Measurements from ENCODE around the gene F13A1.

Gene F13A1

DNA sequence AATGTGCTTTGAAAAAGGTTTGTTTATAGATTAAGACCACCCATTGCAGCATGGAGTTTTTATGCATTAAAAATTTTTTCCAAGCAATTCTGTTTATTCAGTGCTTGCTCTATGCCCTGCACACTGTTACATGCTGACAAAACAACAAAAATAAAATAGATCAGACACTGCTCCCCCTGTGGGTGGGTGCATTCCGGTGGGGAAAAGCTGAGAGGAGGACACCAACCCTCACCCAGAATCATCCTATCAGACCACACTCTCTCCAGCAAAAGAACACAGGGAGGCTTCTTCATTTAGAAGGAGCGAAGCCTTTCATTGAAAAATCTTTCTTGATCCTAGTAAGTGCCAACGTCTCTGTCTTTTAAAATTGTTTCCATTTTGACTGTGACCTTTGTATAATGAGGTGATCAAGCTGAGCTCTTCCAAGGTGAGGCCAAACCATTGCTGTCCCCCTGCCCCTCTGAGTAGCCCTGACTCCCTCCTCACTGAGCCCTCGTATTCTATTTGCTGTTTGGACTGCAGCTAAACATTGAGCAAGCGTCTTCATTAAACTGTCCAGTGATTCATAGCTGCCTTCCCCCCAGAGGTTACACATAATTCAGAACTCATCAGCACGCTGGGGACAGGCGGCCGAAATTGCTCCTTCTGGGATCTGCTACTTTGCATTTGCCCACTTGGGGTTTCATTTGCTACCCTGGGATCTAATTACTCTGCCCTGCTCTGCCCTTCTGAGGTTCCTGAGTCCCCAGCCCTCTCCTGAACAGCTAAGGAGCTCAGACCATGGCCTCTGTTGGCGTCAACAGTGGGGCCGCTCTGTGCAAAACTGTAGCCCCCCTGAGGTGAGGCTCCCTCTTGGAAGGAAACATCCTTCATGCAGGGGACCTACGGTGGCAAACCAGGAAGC lies 102.4 kb downstream of the F13A1 start:
- Histone ChIP-seq H3K36me3 (ENCODE audit: control insufficient read depth in 2 of 2, insufficient read depth in 1 of 2, low read length in 2 of 2) (no peaks in the 10 kb centered on the region), H3K4me1 (ENCODE audit: control insufficient read depth, insufficient read depth, low read length) (no peaks in the 10 kb centered on the region), H3K9me3 (ENCODE audit: control insufficient read depth, insufficient read depth, low read depth, low read length) (no peaks in the 10 kb centered on the region), H3K27ac (ENCODE audit: extremely low read depth, low read depth, low read length) (no peak overlapping the region), H3K4me3 (ENCODE audit: low read depth, low read length) (no peak overlapping the region)
- ChIA-PET POLR2A (no interaction called here), CTCF (interaction anchor here (0.9 kb wide), 1 partner anchor 31 kb away, joined by 4 read pairs; no protein-coding TSS in a partner anchor)
- no peak for TF ChIP-seq ZNF645 (tag by site-specific recombination; IDR thresholded peaks at IDR 0.05)
- no peak for TF ChIP-seq ZNF549 (tag by site-specific recombination; IDR thresholded peaks at IDR 0.05)
- no peak for TF ChIP-seq ZNF335 (tag by site-specific recombination; conservative IDR thresholded peaks at IDR 0.05)
- TF ChIP-seq KLF9 (tag by site-specific recombination; IDR thresholded peaks at IDR 0.05; ENCODE audit: low read depth): no peak
- TF ChIP-seq ZNF692 (tag by site-specific recombination; IDR thresholded peaks at IDR 0.05): no peak
- no peak for TF ChIP-seq ZNF223 (tag by site-specific recombination; IDR thresholded peaks at IDR 0.05)
- no peak for TF ChIP-seq HOXD13 (CRISPR knock-in tag; IDR thresholded peaks at IDR 0.05; ENCODE audit: borderline replicate concordance)
- no peak for TF ChIP-seq ZNF521 (tag by site-specific recombination; IDR thresholded peaks at IDR 0.05)
- TF ChIP-seq ZNF501 (tag by site-specific recombination; IDR thresholded peaks at IDR 0.05): no peak
- TF ChIP-seq ZNF560 (tag by site-specific recombination; IDR thresholded peaks at IDR 0.05; ENCODE audit: borderline replicate concordance): no peak
- no peak for TF ChIP-seq ZNF140 (tag by site-specific recombination; IDR thresholded peaks at IDR 0.05)

- Histone ChIP-seq H3K27ac (ENCODE audit: extremely low read depth, low read depth, low read length) (no peak overlapping the region), H3K9me3 (ENCODE audit: control insufficient read depth, insufficient read depth, low read depth, low read length) (no peaks in the 10 kb centered on the region), H3K4me1 (ENCODE audit: control insufficient read depth, insufficient read depth, low read length) (no peaks in the 10 kb centered on the region), H3K36me3 (ENCODE audit: control insufficient read depth in 2 of 2, insufficient read depth in 1 of 2, low read length in 2 of 2) (no peaks in the 10 kb centered on the region), H3K4me3 (ENCODE audit: low read depth, low read length) (no peak overlapping the region)
- TF ChIP-seq GLIS2 (tag by site-specific recombination; IDR thresholded peaks at IDR 0.05) (no peak), ZNF416 (tag by site-specific recombination; IDR thresholded peaks at IDR 0.05) (no peak), ZNF791 (tag by site-specific recombination; IDR thresholded peaks at IDR 0.05) (no peak), ZNF214 (tag by site-specific recombination; IDR thresholded peaks at IDR 0.05; ENCODE audit: borderline replicate concordance) (no peak), ZBTB48 (tag by site-specific recombination; IDR thresholded peaks at IDR 0.05) (no peak), ZNF624 (tag by site-specific recombination; IDR thresholded peaks at IDR 0.05) (no peak)
- TF ChIP-seq, protein P1, sequence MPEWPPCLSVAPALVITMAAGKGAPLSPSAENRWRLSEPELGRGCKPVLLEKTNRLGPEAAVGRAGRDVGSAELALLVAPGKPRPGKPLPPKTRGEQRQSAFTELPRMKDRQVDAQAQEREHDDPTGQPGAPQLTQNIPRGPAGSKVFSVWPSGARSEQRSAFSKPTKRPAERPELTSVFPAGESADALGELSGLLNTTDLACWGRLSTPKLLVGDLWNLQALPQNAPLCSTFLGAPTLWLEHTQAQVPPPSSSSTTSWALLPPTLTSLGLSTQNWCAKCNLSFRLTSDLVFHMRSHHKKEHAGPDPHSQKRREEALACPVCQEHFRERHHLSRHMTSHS (tag by site-specific recombination; IDR thresholded peaks at IDR 0.05): no peak
- TF ChIP-seq, protein P2, sequence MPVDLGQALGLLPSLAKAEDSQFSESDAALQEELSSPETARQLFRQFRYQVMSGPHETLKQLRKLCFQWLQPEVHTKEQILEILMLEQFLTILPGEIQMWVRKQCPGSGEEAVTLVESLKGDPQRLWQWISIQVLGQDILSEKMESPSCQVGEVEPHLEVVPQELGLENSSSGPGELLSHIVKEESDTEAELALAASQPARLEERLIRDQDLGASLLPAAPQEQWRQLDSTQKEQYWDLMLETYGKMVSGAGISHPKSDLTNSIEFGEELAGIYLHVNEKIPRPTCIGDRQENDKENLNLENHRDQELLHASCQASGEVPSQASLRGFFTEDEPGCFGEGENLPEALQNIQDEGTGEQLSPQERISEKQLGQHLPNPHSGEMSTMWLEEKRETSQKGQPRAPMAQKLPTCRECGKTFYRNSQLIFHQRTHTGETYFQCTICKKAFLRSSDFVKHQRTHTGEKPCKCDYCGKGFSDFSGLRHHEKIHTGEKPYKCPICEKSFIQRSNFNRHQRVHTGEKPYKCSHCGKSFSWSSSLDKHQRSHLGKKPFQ (tag by site-specific recombination; IDR thresholded peaks at IDR 0.05): no peak
- ChIA-PET CTCF (no interaction called here), POLR2A (no interaction called here)
These were observed 109.5 kb downstream of the F13A1 start for GRCh38 chr6:6210994-6211393.
